NB4 (cell line): ENCODE data around the gene RORB.

Experiments
- DNase-seq: peaks from one replicate; pipeline ENCODE4 v3.0.0; 2010; ENCODE audit warnings: low read depth
- H3K4me3 ChIP-seq: one replicate; pipeline ENCODE4 v1.5.1; 2011; ENCODE audit warnings: mild to moderate bottlenecking, low read depth, low read length, moderate library complexity
- MYC ChIP-seq: IDR thresholded peaks from 2 replicates; pipeline ENCODE4 v1.6.1; 2011; ENCODE audit warnings: low read depth, low read length
- POLR2A ChIP-seq: IDR thresholded peaks from 2 replicates; pipeline ENCODE4 v1.6.1; 2011; ENCODE audit warnings: mild to moderate bottlenecking; ENCODE audit not compliant: insufficient read length; ENCODE audit errors: extremely low read depth
- TF ChIP-seq, protein P1 (sequence below): IDR thresholded peaks from one replicate; pipeline ENCODE4 v1.5.1; 2012; ENCODE audit warnings: low read depth, low read length
- TF ChIP-seq, protein P2 (sequence below): IDR thresholded peaks from 2 replicates; pipeline ENCODE4 v1.6.1; 2011; ENCODE audit warnings: low read depth, low read length

RORB gene

DNA sequence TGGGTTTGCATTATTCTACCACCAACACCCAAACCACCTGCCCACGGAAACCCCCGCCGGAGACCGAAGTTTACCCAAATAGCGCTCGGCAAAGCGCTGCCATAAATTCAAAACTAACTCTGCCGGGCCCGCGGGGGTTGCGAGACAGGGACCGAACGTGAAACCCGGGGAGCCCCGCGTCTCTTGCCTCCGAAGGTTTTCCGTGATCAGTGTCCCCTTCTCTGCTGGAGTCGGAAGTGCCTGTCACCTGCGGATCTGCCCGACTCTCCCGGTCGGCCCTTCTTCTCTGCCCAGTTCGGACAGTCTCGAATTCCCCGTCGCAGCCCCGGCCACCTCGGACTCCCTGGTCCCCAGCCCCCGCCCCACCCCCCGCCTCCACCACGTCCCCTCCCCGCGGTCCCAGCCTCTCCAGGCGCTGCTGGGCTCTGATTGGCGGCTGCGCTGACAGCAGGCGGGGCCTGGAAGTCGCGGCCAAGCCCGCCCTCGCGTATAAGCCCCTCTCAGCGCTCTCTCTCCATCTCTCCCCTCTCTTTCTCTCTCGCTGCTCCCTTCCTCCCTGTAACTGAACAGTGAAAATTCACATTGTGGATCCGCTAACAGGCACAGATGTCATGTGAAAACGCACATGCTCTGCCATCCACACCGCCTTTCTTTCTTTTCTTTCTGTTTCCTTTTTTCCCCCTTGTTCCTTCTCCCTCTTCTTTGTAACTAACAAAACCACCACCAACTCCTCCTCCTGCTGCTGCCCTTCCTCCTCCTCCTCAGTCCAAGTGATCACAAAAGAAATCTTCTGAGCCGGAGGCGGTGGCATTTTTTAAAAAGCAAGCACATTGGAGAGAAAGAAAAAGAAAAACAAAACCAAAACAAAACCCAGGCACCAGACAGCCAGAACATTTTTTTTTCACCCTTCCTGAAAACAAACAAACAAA is at the start of gene RORB:
TSS of gene RORB (plus strand) at position 517 of the 929 bp plus-strand sequence. CDS start 642 bp downstream, outside the sequence.
- TF ChIP-seq, protein P1, sequence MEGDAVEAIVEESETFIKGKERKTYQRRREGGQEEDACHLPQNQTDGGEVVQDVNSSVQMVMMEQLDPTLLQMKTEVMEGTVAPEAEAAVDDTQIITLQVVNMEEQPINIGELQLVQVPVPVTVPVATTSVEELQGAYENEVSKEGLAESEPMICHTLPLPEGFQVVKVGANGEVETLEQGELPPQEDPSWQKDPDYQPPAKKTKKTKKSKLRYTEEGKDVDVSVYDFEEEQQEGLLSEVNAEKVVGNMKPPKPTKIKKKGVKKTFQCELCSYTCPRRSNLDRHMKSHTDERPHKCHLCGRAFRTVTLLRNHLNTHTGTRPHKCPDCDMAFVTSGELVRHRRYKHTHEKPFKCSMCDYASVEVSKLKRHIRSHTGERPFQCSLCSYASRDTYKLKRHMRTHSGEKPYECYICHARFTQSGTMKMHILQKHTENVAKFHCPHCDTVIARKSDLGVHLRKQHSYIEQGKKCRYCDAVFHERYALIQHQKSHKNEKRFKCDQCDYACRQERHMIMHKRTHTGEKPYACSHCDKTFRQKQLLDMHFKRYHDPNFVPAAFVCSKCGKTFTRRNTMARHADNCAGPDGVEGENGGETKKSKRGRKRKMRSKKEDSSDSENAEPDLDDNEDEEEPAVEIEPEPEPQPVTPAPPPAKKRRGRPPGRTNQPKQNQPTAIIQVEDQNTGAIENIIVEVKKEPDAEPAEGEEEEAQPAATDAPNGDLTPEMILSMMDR = no peak
- no peak for TF ChIP-seq POLR2A
- TF ChIP-seq, protein P2, sequence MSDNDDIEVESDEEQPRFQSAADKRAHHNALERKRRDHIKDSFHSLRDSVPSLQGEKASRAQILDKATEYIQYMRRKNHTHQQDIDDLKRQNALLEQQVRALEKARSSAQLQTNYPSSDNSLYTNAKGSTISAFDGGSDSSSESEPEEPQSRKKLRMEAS = no peak
- TF ChIP-seq MYC = no peak
- DNase-seq = no peak
- no peak within 1 kb of the TSS for H3K4me3 ChIP-seq

DNA sequence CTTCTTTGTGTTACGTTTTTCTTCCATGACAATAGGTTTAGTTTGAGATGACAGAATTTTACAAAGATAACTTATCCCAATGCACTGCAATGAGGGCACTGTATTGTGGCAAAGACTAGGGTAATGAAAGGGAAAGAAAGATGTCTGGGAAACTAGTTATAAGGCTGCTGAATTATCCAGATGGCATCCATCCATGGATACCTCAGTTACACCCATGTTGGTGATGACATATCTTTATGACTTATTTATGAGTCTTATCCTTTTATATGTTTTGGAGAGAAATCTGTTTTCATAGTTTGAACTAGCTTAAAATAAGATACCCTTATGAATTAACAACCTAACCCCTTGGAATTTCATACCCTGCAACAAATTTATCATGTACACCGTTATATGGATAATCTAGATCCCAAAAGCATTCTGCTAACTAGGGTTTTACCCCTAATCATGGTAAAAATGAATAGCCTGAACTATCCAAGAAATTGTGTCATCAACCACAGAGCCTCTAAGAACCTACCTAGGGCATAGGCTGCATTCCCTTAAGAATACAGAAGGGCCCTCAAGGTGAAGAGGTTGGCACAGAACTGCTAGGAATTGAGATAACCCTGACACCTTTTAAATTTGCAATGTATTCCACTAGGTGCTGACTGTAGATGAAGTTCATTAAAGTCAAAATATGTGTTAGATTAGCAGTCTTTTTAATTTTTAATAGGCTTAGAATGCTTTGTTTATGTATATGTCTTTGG is 49.5 kb upstream of the RORB start:
- H3K4me3 ChIP-seq = no peak overlapping the region
- TF ChIP-seq POLR2A = no peak
- TF ChIP-seq, protein P1 = no peak
- TF ChIP-seq, protein P2 = no peak
- no peak for TF ChIP-seq MYC
- no peak for DNase-seq

DNA sequence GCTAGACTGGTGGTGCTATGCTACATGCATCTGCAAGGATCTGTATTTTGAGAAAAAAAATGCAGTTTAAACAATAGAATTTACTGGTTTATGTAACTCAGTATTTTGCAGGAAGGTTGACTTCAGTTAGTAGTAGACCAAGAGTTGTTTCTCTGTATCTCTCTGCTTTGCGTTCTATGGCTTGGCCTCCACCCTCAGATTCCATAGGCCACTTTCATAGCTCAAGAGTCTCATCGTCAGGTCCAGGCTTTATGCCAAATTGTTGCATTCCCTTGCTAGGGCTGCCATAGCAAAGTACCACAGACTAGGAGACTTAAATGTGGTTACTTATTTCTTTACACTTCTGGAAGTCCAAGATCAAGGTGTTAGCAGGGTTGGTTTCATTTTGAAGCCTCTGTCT is 48.1 kb upstream of the RORB start:
- DNase-seq = no peak
- no peak overlapping the region for H3K4me3 ChIP-seq
- no peak for TF ChIP-seq MYC
- TF ChIP-seq, protein P1 = no peak
- TF ChIP-seq, protein P2 = no peak
- TF ChIP-seq POLR2A = no peak

DNA sequence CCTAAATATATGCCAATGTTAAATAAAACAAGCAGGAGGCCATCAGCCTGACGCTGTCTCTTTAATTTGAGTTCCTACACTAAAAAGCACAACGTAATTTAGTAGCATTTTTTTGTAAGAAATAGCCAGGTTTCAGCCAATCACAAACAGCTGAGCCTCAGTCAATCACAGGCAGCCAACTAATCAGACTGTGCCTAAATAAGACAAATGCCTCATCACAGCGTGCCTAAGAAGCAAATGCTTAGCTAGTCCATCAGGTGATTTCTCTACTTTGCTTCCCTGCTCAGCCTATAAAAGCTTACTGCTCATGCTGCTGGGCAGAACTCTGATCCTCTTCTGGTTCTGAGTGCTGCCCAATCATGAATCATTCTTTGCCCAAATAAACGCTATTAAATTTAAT is 38.3 kb upstream of the RORB start:
- TF ChIP-seq, protein P1 = no peak
- no peak for TF ChIP-seq POLR2A
- no peak for TF ChIP-seq MYC
- TF ChIP-seq, protein P2 = no peak
- no peak overlapping the region for H3K4me3 ChIP-seq
- no peak for DNase-seq

DNA sequence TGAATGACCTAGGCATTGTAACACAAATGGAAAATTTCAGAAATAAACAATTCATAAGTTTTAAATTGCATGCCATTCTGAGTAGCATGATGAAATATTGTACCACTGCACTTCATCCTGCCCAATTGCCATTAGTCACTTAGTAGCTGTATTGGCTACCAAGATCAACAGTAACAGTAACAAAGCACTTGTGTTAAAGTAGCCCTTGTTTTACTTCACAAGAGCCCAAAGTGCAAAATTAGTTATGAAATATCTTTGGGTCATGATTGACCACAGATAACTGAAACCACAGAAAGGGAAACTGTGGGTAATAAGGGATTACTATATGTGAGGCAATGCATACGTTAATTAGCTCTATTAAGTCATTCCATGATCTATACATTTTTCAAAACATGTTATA is 33.3 kb upstream of the RORB start:
- TF ChIP-seq, protein P2 = no peak
- TF ChIP-seq MYC (no peak), POLR2A (no peak)
- TF ChIP-seq, protein P1 = no peak
- DNase-seq = peak; percentile 16
- H3K4me3 ChIP-seq = no peak overlapping the region
